Measurements from ENCODE around the gene BFAR.
A peak's percentile ranks its signal among the peaks of the same experiment; 100 is the strongest.

Gene BFAR

DNA sequence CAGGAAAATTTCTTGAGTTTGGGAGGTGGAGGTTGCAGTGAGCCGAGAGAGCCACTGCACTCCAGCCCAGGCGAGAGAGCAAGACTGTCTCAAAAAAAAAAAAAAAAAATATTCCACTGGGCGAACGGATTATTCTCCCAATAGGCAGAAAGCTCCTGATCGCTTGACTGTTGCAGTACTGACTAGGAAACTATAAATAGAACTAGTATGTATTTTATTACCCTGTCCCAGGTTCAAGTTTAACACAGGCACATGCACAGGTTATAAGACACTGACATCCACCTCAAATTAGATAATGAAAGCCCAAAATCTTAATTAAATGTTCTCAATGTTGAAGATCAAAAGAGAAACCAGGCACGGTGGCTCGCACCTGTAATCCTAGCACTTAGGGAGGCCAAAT, 14.2 kb upstream of the BFAR start:
- H3K79me2 ChIP-seq (ENCODE audit: insufficient read depth, low read length), result no peaks in the 10 kb centered on the region
- no peak overlapping the region for H3K4me2 ChIP-seq (ENCODE audit: low read length)
- TF ChIP-seq EZH2 (IDR thresholded peaks at IDR 0.05; ENCODE audit: borderline replicate concordance, low read length), result no peak
- TF ChIP-seq CTCF (IDR thresholded peaks at IDR 0.05; ENCODE audit: low read length), result no peak
- H3K9me3 ChIP-seq (ENCODE audit: low read length), result no peaks in the 10 kb centered on the region
- H3K36me3 ChIP-seq (ENCODE audit: insufficient read depth, low read length), result peaks cover 88% of the 10 kb centered on the region
- H3K9me2 ChIP-seq (ENCODE audit: low read depth, low read length), result no peaks in the 10 kb centered on the region
- no peak overlapping the region for H3K27ac ChIP-seq (ENCODE audit: low read depth, low read length, poor library complexity, severe bottlenecking)
- H4K20me1 ChIP-seq (ENCODE audit: insufficient read depth, low read length), result no peaks in the 10 kb centered on the region
- H3F3A ChIP-seq (ENCODE audit: insufficient read depth, low read length), result no peaks in the 10 kb centered on the region
- H3K4me3 ChIP-seq (ENCODE audit: low read depth, low read length, poor library complexity, severe bottlenecking), result no peak overlapping the region
- peaks cover 6% of the 10 kb centered on the region for H3K4me1 ChIP-seq (ENCODE audit: insufficient read depth, low read length, severe bottlenecking)
- no peak overlapping the region for H2AFZ ChIP-seq (ENCODE audit: low read length)
- H3K9ac ChIP-seq (ENCODE audit: low read length), result no peak overlapping the region
- no peaks in the 10 kb centered on the region for H3K27me3 ChIP-seq (ENCODE audit: insufficient read depth, low read length)

- Histone ChIP-seq H3K9ac (ENCODE audit: low read length) (no peak overlapping the region), H4K20me1 (ENCODE audit: insufficient read depth, low read length) (no peaks in the 10 kb centered on the region), H3K27me3 (ENCODE audit: insufficient read depth, low read length) (no peaks in the 10 kb centered on the region), H3K4me2 (ENCODE audit: low read length) (no peak overlapping the region), H2AFZ (ENCODE audit: low read length) (no peak overlapping the region), H3K9me3 (ENCODE audit: low read length) (no peaks in the 10 kb centered on the region), H3K9me2 (ENCODE audit: low read depth, low read length) (no peaks in the 10 kb centered on the region), H3K4me3 (ENCODE audit: low read depth, low read length, poor library complexity, severe bottlenecking) (no peak overlapping the region), H3K36me3 (ENCODE audit: insufficient read depth, low read length) (peaks cover 67% of the 10 kb centered on the region), H3F3A (ENCODE audit: insufficient read depth, low read length) (no peaks in the 10 kb centered on the region; the same call in 1 of the 2 replicates), H3K79me2 (ENCODE audit: insufficient read depth, low read length) (peaks cover 17% of the 10 kb centered on the region), H3K4me1 (ENCODE audit: insufficient read depth, low read length, severe bottlenecking) (peaks cover 25% of the 10 kb centered on the region), H3K27ac (ENCODE audit: low read depth, low read length, poor library complexity, severe bottlenecking) (no peak overlapping the region)
- TF ChIP-seq EZH2 (IDR thresholded peaks at IDR 0.05; ENCODE audit: borderline replicate concordance, low read length) (no peak), CTCF (IDR thresholded peaks at IDR 0.05; ENCODE audit: low read length) (no peak)
Observed at GRCh38 chr16:14627078-14627477, 5.7 kb upstream of the BFAR start.

- Histone ChIP-seq H4K20me1 (ENCODE audit: insufficient read depth, low read length) (no peaks in the 10 kb centered on the region), H3K4me1 (ENCODE audit: insufficient read depth, low read length, severe bottlenecking) (peaks cover 29% of the 10 kb centered on the region), H3K4me3 (ENCODE audit: low read depth, low read length, poor library complexity, severe bottlenecking) (peak overlapping the region; percentile 81), H3F3A (ENCODE audit: insufficient read depth, low read length) (no peaks in the 10 kb centered on the region; the same call in 1 of the 2 replicates), H3K79me2 (ENCODE audit: insufficient read depth, low read length) (peaks cover 28% of the 10 kb centered on the region), H3K36me3 (ENCODE audit: insufficient read depth, low read length) (peaks cover 48% of the 10 kb centered on the region), H3K9ac (ENCODE audit: low read length) (peak overlapping the region; percentile 84), H3K4me2 (ENCODE audit: low read length) (peak overlapping the region; percentile 96), H3K9me3 (ENCODE audit: low read length) (no peaks in the 10 kb centered on the region), H3K27me3 (ENCODE audit: insufficient read depth, low read length) (no peaks in the 10 kb centered on the region), H3K9me2 (ENCODE audit: low read depth, low read length) (no peaks in the 10 kb centered on the region), H3K27ac (ENCODE audit: low read depth, low read length, poor library complexity, severe bottlenecking) (peak overlapping the region; percentile 73), H2AFZ (ENCODE audit: low read length) (no peak overlapping the region)
- TF ChIP-seq CTCF (IDR thresholded peaks at IDR 0.05; ENCODE audit: low read length) (no peak), EZH2 (IDR thresholded peaks at IDR 0.05; ENCODE audit: borderline replicate concordance, low read length) (no peak)
Observed at GRCh38 chr16:14628806-14629611, 3.7 kb upstream of the BFAR start.
